Anterior cingulate cortex (tissue), 58 donors: ENCODE data around the gene NENF.
"Not testable (repeated sequence)": the region's sequence is repeated elsewhere in the genome, so short reads cannot be mapped to it uniquely, and the experiment has no call there.

Experiments
- DNase-seq, 58 donors: peaks; one replicate each; lab custom pipeline; 2025; lab: John Stamatoyannopoulos, UW

NENF gene

GRCh38 chr1:212478467-212479025 lies 45.8 kb downstream of the NENF start:
- no peak for DNase-seq

DNA sequence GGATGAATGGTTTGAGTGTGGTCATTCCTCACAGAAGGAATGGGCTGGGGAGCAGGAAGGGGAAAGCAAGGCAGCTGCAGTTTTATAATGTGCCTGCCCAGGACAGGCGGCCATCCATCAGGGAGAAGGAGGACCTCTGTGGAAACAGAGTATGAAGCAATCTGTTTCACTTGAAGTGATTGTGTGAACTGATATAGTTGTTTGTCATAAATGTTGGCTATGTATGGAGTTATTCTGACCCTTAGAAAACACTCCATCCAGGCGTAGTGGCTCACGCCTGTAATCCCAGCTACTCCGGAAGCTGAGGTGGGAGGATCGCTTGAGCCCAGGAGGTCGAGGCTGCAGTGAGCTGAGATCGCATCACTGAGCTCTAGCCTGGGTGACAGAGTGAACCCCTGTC lies 46.5 kb downstream of the NENF start:
- DNase-seq: no peak

DNA sequence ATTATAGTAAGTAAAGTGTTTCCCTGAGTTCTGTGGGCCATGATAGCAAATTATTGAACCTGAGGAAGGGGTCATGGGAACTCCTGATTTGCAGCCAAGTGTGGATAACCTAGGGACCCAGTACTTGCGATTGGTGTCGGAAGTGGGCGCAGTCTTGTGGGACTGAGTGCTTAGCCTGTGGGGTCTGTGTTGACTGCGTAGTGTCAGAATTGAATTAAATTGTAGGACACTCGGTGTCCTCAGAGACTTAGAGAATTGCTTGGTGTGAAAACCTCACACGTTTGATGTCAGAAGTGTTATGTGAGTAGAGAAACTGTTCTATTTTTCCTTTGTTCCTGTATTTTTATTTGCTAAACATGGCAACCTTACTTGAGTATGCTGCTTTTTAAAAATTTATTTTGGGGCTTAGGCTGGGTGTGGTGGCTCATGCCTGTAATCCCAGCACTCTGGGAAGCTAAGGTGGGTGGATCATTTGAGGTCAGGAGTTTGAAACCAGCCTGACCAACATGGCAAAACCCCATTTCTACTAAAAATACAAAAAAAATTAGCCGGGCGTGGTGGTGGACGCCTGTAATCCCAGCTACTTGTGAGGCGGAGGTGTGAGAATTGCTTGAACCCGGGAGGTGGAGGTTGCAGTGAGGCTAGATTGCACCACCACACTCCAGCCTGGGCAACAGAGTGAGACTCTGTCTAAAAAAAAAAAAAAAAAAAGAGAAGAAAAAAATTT lies 48.2 kb downstream of the NENF start:
- DNase-seq: not testable (repeated sequence)

- no peak for DNase-seq
These were observed 48.7 kb downstream of the NENF start for GRCh38 chr1:212481438-212481767.

DNA sequence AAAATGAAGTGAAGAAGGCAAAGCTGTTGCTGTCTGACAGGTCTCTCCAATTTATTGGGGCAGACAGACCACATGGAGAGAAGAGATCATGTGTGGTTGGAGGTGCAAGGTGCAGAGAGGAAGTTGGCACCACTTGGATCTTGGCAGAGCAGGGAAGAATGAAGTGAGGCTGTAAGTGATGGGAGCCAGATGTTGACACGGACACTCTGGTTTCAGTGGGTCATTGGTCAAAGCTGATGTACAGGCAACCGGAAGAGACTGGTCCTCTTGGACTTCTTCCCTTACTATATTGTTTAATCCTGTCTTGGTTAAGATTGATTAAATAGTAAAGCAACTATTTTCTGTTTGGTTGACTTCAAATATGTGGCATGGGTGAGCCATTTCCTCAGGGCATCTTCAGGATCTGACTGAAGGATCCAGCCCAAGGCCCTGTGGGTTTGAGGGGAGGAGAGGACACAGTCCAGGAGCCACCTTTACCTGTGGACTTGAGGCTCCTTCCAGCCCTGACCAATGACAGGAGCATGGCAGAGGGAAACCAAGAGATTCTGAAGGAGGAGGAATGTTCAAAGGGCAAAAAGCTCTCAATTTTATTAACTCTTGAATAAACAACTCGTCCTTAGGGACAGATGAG lies 49.4 kb downstream of the NENF start:
- DNase-seq: no peak

- DNase-seq: no peak
These were observed 50.1 kb downstream of the NENF start for GRCh38 chr1:212482637-212483441.

GRCh38 chr1:212484701-212485570 lies 52.2 kb downstream of the NENF start:
- DNase-seq: no peak

DNA sequence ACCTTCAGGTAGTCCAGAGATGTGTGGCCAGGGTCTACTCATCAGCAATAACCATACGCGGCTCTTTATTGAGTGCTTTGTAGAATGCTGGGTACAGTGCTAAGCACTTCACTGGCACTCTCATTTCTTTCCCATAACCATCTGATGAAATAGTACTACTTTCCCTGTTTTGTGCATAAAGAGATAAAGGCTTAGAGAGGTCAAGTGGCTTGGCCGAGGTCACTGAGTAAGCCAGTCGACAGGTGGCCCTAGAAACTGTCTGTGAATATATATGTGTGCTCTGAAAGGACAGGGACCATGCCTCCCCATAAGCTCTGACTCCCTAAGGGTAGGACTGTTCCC lies 52.8 kb downstream of the NENF start:
- no peak for DNase-seq

DNA sequence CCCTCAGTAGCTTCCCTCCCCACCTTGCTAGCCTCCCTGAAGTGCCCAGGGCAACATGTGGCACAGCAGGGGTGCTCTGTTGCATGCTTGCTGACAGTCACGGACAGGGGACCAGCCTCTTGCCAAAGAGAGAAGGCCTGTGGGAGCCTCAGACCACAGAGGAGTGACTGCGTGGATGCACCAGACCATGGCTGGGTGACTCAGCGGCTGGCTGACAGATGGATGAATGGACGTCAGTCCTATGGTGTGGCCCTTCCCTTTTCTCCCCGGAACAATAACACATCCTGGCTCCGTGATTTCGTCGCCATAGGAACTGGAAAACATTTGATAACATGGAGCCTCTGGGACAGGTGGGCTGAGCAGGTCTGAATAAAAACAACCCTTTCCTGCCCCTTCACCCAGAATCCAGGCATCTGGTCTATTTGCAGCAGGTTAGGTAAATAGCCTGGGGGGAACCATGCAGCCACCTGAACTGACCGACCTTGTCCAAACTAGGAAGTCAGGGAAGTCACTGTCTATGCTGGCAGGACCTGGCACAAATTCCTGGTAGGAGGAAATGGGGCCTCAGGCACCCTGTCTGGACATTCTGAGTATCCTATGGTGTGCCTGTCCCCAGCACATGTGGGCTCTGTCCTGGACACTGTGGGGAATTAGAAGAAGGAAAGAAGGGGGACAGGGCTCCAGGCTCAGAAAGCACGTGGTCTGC lies 53.3 kb downstream of the NENF start:
- peak in 6 of 58 donors; percentile 14 to 72 (median 18) for DNase-seq

DNA sequence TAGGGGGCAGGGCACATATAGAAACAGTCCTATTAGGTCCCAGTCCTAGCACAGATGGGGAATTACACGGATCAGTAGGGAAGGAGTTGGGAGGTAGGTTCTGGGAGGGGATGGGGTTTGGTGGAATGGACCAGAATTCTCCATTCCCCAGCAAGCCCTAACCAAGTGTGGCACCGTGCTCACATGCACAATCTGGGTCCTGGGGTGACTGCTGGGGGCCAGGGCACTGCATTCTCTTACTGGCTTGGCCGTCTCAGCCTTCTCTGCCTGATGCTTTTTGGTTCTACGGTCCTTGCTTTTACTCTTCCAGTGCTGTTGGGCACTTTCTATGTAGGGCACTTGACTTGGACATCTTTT lies 53.9 kb downstream of the NENF start:
- no peak for DNase-seq

GRCh38 chr1:212487286-212487685 lies 54.6 kb downstream of the NENF start:
- no peak for DNase-seq

GRCh38 chr1:212487774-212488435 lies 55.2 kb downstream of the NENF start:
- DNase-seq: no peak

DNA sequence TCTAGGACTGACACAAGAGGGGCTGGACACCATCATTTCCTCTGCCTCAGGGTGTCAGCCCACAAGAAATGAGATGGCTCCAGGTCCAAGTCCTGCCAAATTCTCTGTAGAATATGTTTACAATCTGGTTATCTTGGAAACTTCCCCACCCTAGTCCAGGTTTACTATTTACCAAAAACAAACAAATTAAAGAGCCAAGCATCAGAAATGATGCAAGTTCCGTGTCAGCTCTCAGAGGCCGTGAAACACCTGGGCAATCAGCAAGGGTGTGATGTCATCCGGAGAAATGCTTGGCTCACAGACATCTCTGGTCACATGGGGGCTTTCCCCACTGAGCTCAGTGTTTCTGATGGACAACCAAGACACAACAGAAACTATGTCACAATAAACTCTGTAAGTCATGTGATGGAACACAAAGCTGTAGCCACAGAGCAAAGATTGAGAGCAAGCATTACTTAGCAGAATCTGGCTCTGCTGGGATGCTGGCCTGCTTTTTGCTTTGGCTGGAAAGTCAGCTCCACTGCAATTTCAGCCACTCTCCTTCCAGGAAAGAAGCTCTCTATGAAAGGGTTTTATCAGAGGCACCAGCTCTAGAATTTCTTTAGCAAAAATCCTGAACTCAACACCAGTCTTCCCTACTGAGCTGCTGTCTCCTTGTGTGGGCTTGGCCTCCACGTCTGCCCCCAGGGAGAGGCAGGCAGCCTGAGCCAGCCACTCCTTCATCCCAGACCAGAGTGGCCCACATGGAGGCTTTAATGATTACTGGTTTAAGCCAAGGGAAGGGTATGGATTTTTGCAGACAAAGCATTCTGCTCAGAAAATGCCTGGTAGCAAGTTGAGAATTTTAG lies 55.9 kb downstream of the NENF start:
- DNase-seq: peak in 35 of 58 donors; percentile 4 to 84 (median 38)

DNA sequence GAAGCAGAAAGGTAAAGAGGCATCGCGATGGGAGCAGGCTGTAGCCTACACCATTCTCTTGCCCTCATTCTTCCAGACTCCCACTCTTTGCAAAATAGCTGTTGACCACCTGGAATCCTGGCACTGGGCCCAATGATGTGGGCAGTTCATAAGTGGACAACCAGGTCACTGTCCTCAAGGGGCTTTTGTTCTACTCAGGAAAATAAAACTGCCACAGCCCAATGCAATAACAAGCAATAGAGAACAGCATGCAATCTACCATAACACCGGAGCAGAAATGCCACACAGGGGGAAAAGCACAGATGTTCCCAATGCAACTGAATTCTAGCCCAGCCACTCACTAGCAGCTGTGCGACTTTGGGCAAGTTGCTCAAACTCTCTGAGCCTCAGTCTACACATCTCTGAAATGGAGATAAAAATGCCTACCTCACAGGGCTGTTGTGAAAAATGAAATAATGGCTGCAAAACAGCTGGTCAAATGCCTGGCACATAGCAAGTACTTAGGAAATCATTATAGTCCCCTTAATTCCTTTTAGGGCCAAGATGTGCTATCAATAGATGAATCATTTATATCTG lies 56.7 kb downstream of the NENF start:
- peak in 1 of 58 donors; percentile 24 for DNase-seq

DNA sequence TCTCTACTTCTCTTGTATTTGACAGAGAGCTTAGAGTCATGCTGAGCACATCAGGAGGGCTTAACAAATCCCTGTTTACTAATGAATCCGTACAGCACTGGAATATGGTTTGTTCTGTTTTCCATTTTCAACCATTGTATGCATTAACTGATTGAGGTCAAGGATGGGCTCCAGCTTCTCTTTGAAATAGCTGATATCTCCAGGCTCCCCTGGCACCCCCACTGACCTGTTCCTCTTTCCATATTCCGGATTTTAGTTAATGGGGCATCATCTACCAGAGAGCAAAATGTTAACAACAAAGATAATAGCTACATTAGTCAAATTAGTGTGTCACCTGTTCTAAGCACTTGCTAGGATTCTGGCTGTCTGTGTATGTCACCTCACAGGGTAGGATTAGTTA lies 57.6 kb downstream of the NENF start:
- DNase-seq: no peak

DNA sequence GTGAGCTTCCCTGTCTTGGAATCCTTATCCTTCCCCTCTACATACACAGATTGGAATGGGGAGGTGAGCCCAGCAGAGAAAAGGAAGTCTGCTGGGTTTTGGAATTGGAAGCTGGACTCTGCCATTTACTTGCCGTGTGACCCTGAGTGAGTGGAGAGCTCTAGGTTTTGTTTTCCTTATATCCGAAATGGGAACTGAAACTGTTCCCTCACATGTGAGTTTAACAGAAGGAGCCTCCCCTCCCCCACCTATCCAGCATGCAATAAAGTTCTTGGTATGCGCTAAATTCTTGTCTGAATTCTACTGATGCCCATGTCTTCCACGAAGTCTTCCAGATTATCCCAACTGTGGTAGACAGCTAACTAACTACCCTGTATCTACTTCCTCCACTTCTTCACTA lies 58.7 kb downstream of the NENF start:
- DNase-seq: no peak
